T1000 (cell line): ENCODE data around the gene RING1.

ENCODE experiments used
- DNase-seq: peaks from one replicate; lab custom pipeline; 2025; ENCODE audit warnings: mixed read lengths; lab: John Stamatoyannopoulos, UW

RING1 gene

DNA sequence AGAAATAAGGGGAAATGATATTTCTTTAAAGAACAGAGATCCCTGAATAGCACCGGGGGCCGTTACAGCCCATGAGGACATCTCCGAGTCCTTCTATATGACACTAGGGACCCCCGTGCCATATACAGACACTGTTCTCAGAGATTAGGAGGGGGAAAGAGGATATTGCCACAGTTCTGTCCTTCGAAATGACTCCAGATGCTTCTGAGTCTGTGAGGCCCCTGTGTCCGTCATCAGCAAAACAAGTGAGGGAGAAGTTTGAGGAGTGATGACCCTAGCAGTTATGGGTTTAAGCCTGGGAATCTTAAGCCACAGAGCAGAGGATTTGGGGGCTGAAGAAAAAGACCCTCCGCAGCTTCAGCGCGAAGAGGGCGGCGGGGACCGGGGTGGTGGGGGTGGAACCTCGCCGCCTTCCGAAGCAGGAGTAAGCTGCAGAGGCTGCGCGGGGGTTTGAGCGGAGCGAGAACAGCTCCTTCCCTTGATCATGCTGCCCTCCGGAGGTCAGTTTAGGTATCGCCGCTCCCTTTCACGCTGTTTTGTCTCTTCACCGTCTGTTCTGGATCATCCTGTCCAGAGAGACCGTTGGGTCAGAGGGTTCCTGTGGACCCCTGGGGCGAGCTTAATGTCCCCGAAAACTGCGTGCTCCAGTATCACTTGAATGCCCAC is 39.8 kb downstream of the RING1 start:
- DNase-seq: peak; percentile 77

DNA sequence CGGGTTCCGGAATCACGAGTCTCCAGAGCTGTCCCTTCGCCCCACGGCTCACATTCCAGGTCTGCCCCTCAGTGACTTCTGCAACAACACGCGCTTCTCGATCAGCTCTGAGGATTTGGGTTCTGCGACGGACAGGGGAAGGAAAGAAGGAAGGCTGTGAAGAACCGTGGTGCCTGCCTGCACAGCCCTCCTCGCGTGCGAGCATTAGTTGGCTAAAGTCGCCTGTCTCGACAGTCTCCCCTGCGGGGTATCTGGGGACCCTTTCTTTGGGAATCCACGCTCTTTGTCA is 40.3 kb downstream of the RING1 start:
- no peak for DNase-seq

DNA sequence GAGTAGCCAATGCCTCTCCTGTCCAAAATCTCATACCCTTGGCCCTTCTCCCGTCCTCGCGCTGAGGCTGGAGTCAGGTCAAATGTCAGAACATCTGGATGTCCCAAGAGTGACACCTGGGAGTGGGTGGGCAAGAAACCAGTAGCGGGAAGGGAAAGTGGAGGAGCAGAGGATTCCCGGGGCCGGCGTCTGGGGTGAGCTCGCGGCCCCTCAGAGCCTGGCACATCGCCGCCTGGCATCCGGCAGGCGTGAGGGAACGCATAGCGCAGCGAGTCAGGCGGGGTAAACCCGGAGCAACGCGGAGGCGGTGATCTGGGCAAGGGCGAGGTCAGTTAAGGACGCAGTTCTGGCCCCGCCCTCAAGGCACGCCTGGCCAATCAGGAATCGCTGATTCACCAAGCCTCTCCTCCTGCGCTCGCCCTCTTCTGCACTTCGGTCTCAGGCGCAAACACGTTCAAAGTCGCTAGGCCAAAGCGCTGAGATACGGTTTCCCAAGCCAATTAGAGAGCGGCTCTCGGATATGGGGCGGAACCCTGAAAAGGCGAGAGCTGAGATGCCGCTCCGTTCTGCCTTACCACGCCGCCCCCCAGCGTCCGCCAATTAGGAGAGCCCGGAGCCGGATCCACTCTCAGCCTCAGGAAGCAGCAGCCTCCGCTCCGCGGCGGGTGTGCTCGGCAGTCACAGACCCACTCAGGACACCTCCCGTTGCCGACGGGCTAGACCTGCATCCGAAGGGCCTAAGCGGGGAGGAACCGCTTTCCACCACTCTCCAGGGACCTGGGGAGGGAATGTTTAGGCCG is 40.8 kb downstream of the RING1 start:
- peak; percentile 93 for DNase-seq

DNA sequence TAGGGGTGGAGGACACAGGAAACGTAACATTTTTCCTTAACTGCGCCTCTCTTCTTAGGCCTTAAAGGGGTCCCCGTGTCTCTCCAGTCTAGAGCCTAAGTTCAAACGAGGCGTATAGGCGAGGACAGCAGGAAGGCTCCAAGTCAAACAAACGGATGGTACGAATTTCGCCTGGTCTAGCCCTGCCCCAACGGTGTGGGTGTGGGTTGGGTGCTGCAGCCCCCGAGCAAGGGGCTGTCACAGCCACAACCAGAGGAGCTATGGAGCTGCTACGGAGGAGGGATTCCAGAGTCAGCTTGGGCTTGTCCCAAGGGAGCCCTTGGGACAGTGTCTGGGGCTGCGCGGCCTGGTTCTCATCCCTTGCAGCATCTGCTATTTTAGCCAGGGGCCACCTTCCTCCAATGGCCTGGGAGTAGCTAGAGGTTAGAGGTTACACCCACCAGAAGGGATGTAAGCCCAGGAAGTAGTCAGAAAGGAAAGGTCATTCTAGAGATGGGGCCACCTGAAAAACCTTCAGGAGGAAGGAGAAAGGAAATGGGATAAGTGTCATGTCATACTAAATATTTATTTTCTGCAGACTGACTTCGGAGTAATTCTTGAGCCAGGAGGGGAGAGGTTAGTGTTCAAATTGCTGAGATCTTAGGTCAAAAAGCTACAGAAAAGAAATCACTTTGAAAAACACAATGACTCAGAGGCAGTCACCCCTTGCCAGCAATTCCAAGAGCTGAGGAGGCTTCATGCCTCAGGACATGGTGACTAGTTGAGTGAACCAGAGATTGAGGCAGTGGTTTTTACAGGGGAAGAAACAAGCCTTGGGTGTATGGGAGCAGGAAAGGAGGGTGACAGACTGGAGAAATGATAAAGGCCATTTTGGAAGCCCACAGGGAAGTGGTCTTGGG is 41.7 kb downstream of the RING1 start:
- peak; percentile 57 for DNase-seq

DNA sequence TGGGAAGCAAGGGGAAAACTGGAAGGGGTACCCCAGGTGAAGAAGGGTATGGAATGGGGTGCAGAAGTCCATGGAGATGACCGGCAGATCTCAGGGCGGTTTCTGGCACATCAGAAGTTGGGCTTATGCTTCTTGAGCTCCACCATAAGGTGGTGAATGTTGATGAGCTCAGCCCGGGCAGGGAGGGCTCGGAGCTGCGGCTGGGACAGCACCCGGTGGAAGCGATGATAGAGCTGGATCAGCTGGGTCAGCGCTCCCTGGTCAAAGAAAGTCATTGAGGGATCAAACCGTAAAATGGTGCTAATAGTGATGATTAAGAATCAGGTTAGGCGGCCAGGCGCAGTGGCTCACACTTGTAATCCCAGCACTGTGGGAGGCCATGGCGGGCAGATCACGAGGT is 42.4 kb downstream of the RING1 start:
- DNase-seq: no peak

DNA sequence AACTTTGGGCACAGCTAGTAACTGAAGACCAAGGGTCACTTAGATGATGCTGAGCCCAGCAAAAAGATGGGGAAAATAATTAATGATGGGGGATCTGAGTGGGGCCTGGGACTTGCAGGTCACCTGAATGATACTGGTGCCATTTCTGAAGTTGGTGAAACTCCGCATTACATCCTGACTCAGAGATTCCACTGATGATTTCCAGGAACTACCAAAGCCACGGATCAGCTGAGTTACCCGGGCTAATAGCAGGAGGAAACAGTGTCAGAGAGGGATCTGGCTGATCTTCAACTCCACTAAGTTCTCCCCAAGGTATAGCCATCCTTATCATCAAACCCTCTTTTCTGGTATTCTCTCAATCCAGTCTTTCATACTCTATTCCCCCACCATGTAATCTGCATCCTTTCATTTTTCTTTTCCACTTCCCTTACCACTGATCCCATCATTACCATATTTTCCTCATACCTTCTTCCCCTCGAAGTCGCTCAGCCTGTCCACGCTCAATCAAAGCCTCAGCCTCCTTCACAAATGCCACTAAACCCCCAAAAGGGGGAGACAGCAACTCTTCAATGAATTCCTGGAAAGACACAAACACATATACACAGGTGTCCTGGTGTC is 43.2 kb downstream of the RING1 start:
- DNase-seq: no peak

DNA sequence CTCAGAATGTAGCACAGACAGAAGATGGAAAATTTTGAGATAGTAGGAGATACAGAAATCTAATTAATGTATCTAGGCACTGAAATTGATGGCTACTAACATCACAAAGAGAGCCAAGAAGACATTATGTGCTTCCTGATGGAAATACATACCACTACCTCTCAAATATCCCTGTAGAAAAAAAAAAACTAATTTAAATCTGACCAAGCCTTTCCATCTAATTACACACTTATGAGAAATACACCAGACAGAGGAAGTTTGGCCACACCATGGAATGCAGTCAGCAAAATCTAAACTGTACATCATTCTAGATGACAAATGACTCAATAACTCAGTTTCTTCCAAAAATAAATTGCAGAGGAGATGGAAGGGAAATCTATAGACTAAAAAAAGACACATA is 44.5 kb downstream of the RING1 start:
- no peak for DNase-seq

DNA sequence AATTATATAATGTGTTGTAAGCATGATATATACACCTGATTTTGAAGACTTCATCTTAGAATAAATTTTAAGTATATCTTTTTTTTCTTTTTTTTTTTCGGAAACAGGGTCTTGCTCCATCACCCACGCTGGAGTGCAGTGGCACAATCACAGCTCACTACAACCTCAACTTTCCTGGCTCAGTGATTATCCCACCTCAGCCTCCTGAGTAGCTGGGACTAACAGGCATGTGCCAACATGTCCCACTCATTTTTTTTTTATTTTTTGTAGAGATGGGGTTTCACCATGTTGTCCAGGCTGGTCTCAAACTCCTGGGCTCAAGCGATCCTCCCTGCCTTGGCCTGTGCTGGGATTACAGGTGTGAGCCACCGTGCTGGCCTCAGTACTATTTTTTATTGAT is 46.3 kb downstream of the RING1 start:
- DNase-seq: no peak

DNA sequence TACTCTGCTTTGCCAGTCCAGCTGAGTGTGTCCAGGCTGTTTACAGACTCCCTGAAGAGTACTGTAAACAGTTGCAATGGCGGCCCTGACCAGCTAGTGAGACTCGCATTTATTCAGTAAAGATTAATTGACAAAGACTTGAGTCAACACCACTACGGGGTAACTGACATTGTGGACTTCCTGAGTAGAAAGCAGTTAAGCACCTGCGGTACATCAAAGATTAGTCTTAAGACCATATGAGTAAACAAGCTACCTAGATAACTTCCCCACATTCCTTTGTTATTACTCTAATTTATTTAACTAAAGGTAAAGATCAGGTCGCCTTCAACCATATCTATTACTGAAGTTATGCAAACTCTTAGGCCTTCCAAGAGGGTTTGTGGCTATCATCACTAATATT is 50.7 kb downstream of the RING1 start:
- DNase-seq: no peak
